Middle frontal gyrus (tissue), 1 donor: ENCODE data around the gene SLC13A5.
"Not testable (repeated sequence)": the region's sequence is repeated elsewhere in the genome, so short reads cannot be mapped to it uniquely, and the experiment has no call there.

Experiments
- DNase-seq: peaks from one replicate; pipeline ENCODE4 v3.0.0-alpha.2; 2015; ENCODE audit warnings: low spot score; ENCODE audit errors: extremely low spot score

Gene SLC13A5

DNA sequence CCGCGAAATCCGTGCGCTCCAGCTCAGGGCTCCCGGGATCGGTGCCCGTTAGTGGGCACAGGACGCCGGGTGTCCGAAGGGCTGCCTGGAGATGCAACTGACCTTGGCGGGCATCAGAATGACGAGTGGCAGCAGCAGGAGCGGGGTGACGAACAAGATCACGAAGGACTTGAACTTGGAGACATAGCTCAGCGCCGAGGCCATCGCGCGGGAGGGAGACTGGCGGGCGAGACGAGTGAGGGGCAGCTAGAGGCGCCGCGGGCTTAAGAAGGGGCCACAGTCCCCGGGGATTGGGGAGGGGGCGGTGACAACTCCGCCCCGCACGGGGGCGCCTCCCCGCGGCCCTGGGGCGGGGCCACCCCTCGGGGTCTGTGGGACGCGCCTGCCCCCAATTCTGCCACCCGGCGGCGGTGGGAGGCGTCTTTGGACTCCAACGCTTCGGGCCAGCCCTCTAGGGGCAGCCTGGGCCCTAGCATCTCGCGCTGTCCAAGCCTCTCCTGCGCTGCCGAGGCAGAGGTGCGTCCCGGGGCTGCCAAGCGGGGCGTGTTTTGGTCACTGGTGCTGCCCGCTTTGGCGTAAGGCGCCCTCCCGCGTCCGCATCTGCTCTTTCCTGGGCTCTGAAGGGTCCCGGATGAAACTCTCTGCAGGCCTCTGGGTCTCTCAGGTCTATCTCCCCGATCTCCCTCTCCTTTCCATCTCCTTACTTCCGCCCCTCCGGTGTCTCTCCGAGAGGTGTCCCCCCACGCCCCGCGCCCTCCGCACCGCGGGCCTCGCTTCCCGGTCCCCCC is at the start of gene SLC13A5:
TSS of gene SLC13A5 (minus strand) at position 240 of the 788 bp plus-strand sequence. CDS start at position 204, 36 bp downstream.
- no peak for DNase-seq

DNA sequence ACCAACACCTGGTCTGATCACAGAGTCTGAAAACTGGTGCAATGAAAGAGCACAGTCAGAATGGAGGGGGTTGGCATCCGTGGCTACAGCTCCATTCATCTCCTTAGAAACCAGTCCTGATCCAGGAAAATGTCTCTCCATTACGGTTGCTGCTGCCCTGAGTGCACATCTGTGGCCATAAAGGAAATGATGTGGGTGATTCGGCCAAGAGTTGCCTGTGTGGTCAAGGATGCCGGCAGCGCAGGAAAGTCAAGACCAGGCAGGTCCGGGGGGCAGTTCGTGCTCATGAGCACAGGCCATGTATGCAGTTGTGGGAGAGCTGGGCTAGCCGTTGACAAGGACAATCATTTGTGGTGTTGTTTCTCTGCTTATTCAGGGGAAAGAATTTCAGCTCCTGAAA is 48.6 kb upstream of the SLC13A5 start:
- no peak for DNase-seq

DNA sequence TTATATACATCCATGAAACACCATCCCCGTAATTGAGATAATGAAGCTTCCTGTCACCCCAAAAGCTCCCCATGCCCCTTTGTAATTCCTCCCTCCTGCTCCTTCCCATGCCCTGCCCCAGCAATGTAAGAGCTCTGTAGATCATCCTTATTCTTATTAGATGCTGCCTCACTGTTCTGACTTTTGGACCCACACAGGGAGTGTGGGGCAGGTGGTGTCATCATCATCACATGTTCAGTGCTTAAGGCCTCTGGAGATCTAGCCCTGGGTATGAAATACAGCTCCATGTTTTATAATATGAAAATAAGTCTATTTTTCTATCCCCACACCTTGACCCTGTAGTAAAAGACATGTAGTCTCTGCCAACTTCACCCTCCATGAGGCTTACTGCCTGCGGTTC is 44.6 kb upstream of the SLC13A5 start:
- no peak for DNase-seq

- DNase-seq, result no peak
These were observed 43.4 kb upstream of the SLC13A5 start for GRCh38 chr17:6756425-6757031.

- no peak for DNase-seq
These were observed 42.6 kb upstream of the SLC13A5 start, which contains the start of gene XAF1 for GRCh38 chr17:6755731-6756184. TSS of gene XAF1 (plus strand) at chr17:6756046. CDS start at chr17:6756079, 33 bp downstream.

DNA sequence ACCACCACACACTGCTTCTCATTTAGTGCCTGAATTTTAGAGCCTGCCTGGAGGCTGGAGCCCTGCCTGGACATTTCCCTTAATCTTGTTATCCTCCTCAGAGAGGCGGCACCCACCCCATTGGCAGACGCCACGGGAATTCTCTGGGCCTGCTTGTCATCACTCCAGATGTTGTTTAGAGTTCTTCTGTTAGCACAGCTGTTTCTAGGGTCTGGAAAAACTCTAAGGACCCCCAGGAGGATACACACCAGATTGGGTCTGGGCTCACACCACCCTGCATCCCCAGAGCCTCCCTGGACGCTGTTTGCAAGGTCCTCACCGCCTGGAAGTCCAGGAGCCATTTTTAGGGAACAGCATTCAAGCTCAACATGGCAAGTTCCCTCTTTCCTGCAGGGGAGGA is 42.1 kb upstream of the SLC13A5 start:
- no peak for DNase-seq

- DNase-seq, result no peak
These were observed 40.4 kb upstream of the SLC13A5 start for GRCh38 chr17:6753546-6753945.

DNA sequence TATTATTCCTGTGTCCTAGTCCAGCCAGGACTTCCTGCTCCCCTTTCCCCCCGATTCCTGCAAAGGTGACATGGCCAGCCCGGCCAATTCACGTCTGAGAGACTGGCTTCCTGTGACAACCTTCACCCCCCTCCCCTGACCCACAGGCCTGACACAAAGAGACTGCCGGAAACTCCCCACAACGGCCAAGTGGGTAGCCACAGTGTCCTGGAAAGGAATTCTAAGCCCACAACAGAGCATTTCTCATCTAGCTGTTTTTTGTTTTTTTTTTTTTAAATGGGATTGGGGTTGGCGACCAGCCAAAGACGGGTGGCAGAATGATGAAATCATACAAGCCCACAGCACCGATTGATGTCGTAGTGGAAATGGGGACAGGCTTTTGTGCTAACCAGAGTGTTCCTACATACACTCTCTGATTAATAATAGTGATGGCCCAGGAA is 39.9 kb upstream of the SLC13A5 start:
- no peak for DNase-seq

GRCh38 chr17:6752068-6752909 is 39.1 kb upstream of the SLC13A5 start:
- DNase-seq, result no peak

- no peak for DNase-seq
These were observed 36.4 kb upstream of the SLC13A5 start for GRCh38 chr17:6749519-6749918.

DNA sequence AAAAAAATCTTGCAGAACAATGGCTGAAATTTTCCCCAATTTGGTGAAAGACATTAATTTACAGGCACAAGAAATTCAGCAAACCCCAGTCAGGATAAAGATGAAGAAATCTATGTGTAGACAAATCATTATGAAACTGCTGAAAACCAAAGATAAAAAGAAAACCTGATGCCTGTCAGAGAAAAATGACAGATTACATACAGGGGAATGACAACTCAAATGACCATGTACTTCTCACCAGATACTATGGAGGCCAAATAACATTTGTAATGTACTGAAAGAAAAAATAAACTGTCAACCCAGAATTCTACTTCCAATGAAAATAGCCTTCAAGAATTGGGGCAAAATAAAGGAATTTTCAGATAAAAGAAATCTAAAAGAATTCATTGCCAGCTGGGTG is 35.4 kb upstream of the SLC13A5 start:
- DNase-seq, result no peak

DNA sequence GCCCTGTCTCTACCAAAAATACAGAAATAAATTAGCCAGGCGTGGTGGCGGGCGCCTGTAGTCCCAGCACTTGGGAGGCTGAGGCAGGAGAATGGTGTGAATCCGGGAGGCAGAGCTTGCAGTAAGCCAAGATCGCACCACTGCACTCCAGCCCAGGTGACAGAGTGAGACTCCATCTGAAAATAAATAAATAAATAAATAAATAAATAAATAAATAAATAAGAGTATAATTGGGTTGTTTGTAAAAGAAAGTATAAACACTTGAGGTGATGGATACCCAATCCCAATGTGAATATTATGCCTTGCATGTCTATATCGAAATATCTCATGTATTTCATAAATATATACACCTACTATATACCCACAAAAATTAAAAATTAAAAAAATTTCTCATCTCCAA is 33.5 kb upstream of the SLC13A5 start:
- DNase-seq, result not testable (repeated sequence)

DNA sequence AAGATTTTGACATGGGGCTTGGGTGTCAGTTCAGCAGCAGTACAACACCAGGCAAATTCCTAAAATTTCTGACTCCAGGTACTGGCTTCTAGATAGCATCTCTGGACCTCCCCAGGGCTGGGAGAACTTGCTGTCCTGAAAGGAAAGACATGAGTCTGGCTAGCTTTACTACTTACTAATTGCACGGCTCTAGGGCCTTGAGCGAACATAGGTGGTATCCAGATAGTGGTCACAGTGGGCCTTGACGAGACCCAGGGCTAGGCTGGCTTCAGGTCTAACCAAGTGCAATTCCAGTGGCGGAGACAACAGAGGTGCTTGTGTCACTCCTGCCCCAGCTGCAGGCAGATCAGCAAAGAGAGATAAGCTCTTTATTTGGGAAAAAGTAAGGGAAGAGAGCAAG is 16.4 kb upstream of the SLC13A5 start:
- DNase-seq, result no peak

DNA sequence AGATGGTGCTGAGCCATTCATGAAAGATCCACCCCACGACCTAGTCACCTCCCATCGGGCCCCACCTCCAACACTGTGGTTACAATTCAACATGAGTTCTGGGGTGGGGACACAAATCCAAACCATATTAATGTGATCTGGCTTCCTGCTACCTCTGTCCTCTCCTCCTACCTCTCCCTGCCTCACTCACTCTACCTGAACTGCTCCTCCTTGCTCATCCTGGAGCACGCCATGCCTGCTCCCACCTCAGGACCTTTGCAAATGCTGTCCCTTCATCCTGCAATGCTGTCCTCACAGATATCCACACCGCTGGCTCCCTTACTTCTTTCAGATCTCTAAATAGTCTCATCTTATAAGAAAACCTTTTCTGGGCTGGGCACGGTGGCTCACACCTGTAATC is 10.8 kb upstream of the SLC13A5 start:
- no peak for DNase-seq

DNA sequence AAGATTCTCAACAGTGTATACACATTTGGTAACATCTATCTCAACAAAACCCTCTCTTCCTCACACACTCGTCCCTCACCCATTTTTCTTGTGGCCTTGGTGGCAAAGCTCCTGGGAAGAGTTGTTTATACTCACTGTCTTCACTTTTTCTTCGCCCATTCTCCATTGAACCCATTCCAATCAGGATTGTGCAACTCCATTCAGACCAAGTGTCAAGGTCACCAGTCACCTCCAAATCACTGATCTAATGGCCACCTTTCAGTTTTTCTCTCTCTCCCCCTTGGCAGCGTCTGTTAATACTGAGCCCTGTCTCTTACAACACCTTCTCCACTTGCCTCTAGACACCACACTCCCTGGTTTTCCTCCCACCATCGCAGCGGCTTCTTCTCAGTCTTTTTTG is 8.6 kb upstream of the SLC13A5 start:
- no peak for DNase-seq

DNA sequence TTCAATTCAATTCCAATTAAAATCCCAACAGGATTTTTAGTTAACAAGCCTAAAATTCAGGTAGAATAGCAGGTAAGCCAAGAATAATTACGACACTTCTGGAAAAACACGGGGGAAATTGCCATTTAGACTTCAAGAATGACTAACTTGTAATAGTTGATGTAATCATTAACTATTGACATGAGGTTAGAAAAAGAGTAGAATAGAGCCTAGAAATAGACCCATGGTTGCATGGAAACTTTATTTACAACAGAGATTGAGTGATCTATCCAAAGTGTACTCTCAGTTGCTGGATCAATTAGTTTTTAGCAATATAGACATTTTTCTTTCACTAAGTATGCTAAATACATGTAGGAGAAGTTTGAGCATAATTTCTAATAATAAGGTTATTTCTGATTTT is 3.6 kb upstream of the SLC13A5 start:
- no peak for DNase-seq

- DNase-seq, result no peak
These were observed 1.2 kb upstream of the SLC13A5 start for GRCh38 chr17:6714315-6714874.

GRCh38 chr17:6713918-6714271 is 726 bp upstream of the SLC13A5 start:
- DNase-seq, result no peak

DNA sequence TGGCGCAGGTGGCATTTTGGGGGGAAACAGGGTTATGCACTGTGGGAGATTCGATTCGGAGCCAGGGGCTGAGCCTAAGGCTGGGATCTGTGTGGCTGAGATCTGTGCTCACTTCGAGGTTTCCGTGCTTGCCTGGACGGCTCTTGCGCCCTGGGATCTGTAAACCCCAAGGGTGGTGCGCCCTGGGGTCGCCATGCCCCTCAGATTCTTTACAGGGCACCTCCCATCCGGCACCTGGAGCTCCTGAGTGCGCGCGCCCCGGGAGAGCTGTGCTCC is 377 bp downstream of the SLC13A5 start:
- DNase-seq, result no peak

- DNase-seq, result no peak
These were observed 913 bp downstream of the SLC13A5 start for GRCh38 chr17:6712058-6712853.

- DNase-seq, result no peak
These were observed 1.5 kb downstream of the SLC13A5 start for GRCh38 chr17:6711681-6712057.
